Lower leg skin (tissue), 3 donors: Measurements from ENCODE around the gene MIAT.

ENCODE experiments used
- POLR2A ChIP-seq, 2 donors: fragments of 450-650 bp; IDR thresholded peaks; one replicate each; pipeline ENCODE4 v1.6.1; 2016 to 2017; ENCODE audit warnings: antibody characterized with exemption in 2 of 2, mild to moderate bottlenecking in 1 of 2, moderate library complexity in 1 of 2
- TF ChIP-seq, protein P1 (sequence below), 3 donors: fragments of 450-650 bp; IDR thresholded peaks; one replicate each; pipeline ENCODE4 v1.5.1; 2016; ENCODE audit warnings: antibody characterized with exemption in 3 of 3, mild to moderate bottlenecking in 3 of 3, moderate library complexity in 2 of 3

DNA sequence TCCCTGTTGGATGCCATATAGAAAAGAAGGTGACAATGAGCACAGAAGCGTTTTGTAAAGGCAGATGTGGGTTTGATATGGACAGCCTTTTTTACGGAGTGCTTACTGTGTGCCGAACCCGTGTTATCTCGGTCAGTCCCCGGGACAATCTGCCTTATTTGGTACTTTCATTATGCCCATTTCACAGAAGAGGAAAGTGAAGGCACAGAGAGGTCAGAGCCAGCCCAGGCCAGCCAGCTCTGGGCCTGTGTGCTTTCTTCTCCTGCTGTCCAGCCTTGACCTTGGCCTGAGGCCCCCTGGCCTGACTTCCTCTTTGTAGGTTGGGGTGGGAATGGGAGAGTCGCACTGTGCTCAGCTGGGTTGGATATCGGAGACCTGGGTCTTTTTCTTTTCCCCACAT is 38.9 kb upstream of the MIAT start:
- TF ChIP-seq, protein P1, sequence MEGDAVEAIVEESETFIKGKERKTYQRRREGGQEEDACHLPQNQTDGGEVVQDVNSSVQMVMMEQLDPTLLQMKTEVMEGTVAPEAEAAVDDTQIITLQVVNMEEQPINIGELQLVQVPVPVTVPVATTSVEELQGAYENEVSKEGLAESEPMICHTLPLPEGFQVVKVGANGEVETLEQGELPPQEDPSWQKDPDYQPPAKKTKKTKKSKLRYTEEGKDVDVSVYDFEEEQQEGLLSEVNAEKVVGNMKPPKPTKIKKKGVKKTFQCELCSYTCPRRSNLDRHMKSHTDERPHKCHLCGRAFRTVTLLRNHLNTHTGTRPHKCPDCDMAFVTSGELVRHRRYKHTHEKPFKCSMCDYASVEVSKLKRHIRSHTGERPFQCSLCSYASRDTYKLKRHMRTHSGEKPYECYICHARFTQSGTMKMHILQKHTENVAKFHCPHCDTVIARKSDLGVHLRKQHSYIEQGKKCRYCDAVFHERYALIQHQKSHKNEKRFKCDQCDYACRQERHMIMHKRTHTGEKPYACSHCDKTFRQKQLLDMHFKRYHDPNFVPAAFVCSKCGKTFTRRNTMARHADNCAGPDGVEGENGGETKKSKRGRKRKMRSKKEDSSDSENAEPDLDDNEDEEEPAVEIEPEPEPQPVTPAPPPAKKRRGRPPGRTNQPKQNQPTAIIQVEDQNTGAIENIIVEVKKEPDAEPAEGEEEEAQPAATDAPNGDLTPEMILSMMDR (IDR thresholded peaks at IDR 0.05) = no peak
- no peak for TF ChIP-seq POLR2A (IDR thresholded peaks at IDR 0.05)
